Ovary (tissue), 3 donors: ENCODE data around the gene CWC22.

ENCODE experiments used
- CTCF ChIP-seq, 3 donors: fragments of 450-650 bp in 2 of 3; fragments of 200-600 bp in 1 of 3; IDR thresholded peaks; one replicate each; pipeline versions ENCODE4 v1.5.1 to v1.8.0; 2016 to 2022; ENCODE audit warnings: antibody characterized with exemption in 3 of 3, mild to moderate bottlenecking in 1 of 3
- EP300 ChIP-seq: sonication (generic); formaldehyde crosslinking; IDR thresholded peaks from one replicate; pipeline ENCODE4 v1.6.1; 2017; ENCODE audit warnings: antibody characterized with exemption
- POLR2A ChIP-seq: fragments of 450-650 bp; IDR thresholded peaks from one replicate; pipeline ENCODE4 v1.6.1; 2017; ENCODE audit warnings: antibody characterized with exemption, mild to moderate bottlenecking, moderate library complexity
- donor health status: DM: no; HTN: no; CAD: no.

- no peak for TF ChIP-seq CTCF (IDR thresholded peaks at IDR 0.05)
- TF ChIP-seq POLR2A, result no peak
- TF ChIP-seq EP300, result no peak
Measured at GRCh38 chr2:179927041-179927440, 80.1 kb downstream of the CWC22 start.
